Keratinocyte (primary cell): Measurements from ENCODE around the gene FOXJ2. TPM values are rescaled to one million over a fixed set of nuclear protein-coding genes. Genes with fewer than 3 reads are reported as not detected.

Experiments used
- DNase-seq: peaks from one replicate; pipeline ENCODE4 v3.0.0-alpha.2; 2011; ENCODE audit warnings: low read depth, missing footprints, low spot score
- FAIRE-seq: peaks from 2 replicates; lab custom pipeline; 2011; peaks lifted over from hg19 to GRCh38; lab: Jason Lieb, UNC
- H2AFZ ChIP-seq: 2 replicates; pipeline ENCODE4 v1.6.0; 2012; ENCODE audit warnings: low read length, control low read depth, inconsistent platforms; ENCODE audit not compliant: control insufficient read depth
- H3K27ac ChIP-seq: 2 replicates; pipeline ENCODE4 v1.5.1; 2011; ENCODE audit warnings: low read length; ENCODE audit not compliant: control insufficient read depth, insufficient read depth
- H3K27me3 ChIP-seq: 3 replicates; pipeline ENCODE4 v1.6.0; 2011; ENCODE audit warnings: low read length; ENCODE audit not compliant: control insufficient read depth, insufficient read depth; ENCODE audit errors: extremely low read depth
- H3K36me3 ChIP-seq, 2 experiments: 2 replicates in 1 of 2; 3 replicates in 1 of 2; pipeline ENCODE4 v1.5.1; 2011; ENCODE audit warnings: low read length in 2 of 2, mild to moderate bottlenecking in 1 of 2; ENCODE audit not compliant: control insufficient read depth in 2 of 2, insufficient read depth in 2 of 2; ENCODE audit errors: extremely low read depth in 1 of 2
- H3K4me1 ChIP-seq: 3 replicates; pipeline ENCODE4 v1.5.1; 2011; ENCODE audit warnings: low read length; ENCODE audit not compliant: control insufficient read depth, insufficient read depth; ENCODE audit errors: extremely low read depth
- H3K4me2 ChIP-seq: 3 replicates; pipeline ENCODE4 v1.6.0; 2011; ENCODE audit warnings: low read depth, low read length; ENCODE audit not compliant: control insufficient read depth, insufficient read depth; ENCODE audit errors: extremely low read depth
- H3K4me3 ChIP-seq, 3 experiments: fragments of 200-600 bp in 1 of 3; sonication (generic) in 1 of 3; 2 replicates in 2 of 3; 3 replicates in 1 of 3; pipeline ENCODE4 v1.5.1; 2011 to 2016; ENCODE audit warnings: low read length in 3 of 3, mild to moderate bottlenecking in 3 of 3, control low read depth in 2 of 3, inconsistent platforms in 1 of 3, low read depth in 1 of 3, mixed read lengths in 1 of 3, mixed run types in 1 of 3, moderate library complexity in 1 of 3; ENCODE audit not compliant: control insufficient read depth in 2 of 3, insufficient read depth in 2 of 3; ENCODE audit errors: extremely low read depth in 1 of 3
- H3K79me2 ChIP-seq: 2 replicates; pipeline ENCODE4 v1.6.0; 2012; ENCODE audit warnings: low read length; ENCODE audit not compliant: control insufficient read depth, insufficient read depth
- H3K9ac ChIP-seq: 3 replicates; pipeline ENCODE4 v1.6.0; 2011; ENCODE audit warnings: low read length; ENCODE audit not compliant: control insufficient read depth, insufficient read depth; ENCODE audit errors: extremely low read depth
- H3K9me1 ChIP-seq: 3 replicates; pipeline ENCODE4 v1.6.0; 2011; ENCODE audit warnings: low read length; ENCODE audit not compliant: control insufficient read depth, insufficient read depth; ENCODE audit errors: extremely low read depth
- H3K9me3 ChIP-seq: 2 replicates; pipeline ENCODE4 v1.5.1; 2012; ENCODE audit warnings: low read depth, low read length; ENCODE audit not compliant: control insufficient read depth
- H4K20me1 ChIP-seq: 3 replicates; pipeline ENCODE4 v1.6.0; 2011; ENCODE audit warnings: low read length; ENCODE audit not compliant: control insufficient read depth, insufficient read depth; ENCODE audit errors: extremely low read depth
- CTCF ChIP-seq, 3 experiments: IDR thresholded peaks in 1 of 3; conservative IDR thresholded peaks in 1 of 3; optimal IDR thresholded peaks in 1 of 3; 2 replicates in 2 of 3; 3 replicates in 1 of 3; pipeline versions ENCODE3 to v1.5.1; 2011; ENCODE audit warnings: low read length in 3 of 3, mild to moderate bottlenecking in 3 of 3, moderate library complexity in 2 of 3, control low read depth in 1 of 3, inconsistent platforms in 1 of 3; ENCODE audit not compliant: insufficient read depth in 2 of 3; ENCODE audit errors: extremely low read depth in 1 of 3
- EZH2 ChIP-seq: IDR thresholded peaks from one replicate; pipeline ENCODE4 v1.6.1; 2012; ENCODE audit warnings: inconsistent platforms, mild to moderate bottlenecking, low read length, moderate library complexity
- dilution Hi-C: fragments of 300-500 bp; cut with MboI; formaldehyde crosslinking; loops from one replicate; pipeline ENCODE4 v1.7.0; 2020; ENCODE audit warnings: low sequenced_read_pairs; ENCODE audit not compliant: extremely low pct_ligation_motif_present
- polyA plus RNA-seq, 5 experiments: library from polyadenylated mRNA; depleted of rRNA in 3 of 5; stranded (reverse) in 3 of 5; stranded (forward) in 1 of 5; unstranded in 1 of 5; fragments of >200 nt; gene quantifications; 1 replicate in 1 of 5; 2 replicates in 3 of 5; 3 replicates in 1 of 5; pipeline versions ENCODE4 v1.2.1 to v1.2.3, GENCODE V29; 2011 to 2012; ENCODE audit warnings: missing spikeins in 2 of 5, low read depth in 1 of 5, low replicate concordance in 1 of 5

The FOXJ2 gene
- polyA plus RNA-seq, 1 donor (not counting 4 experiments of a cell fraction or from before 2014, with no cell fraction given) = 4.2 TPM

- TF ChIP-seq CTCF (optimal IDR thresholded peaks at IDR 0.05 in 1 of 3, IDR thresholded peaks at IDR 0.05 in 1 of 3, conservative IDR thresholded peaks at IDR 0.05 in 1 of 3; ENCODE audit: extremely low read depth in 1 of 3, insufficient read depth in 2 of 3, low read length in 3 of 3) = no peak
- TF ChIP-seq EZH2 = no peak
- no peak for FAIRE-seq
- no peaks in the 10 kb centered on the region for H3K9me3 ChIP-seq
- no peaks in the 10 kb centered on the region for H3K9me1 ChIP-seq
- H3K27ac ChIP-seq = no peak overlapping the region
- no peaks in the 10 kb centered on the region for H3K79me2 ChIP-seq
- peaks cover 10% of the 10 kb centered on the region for H3K4me1 ChIP-seq
- H4K20me1 ChIP-seq = no peaks in the 10 kb centered on the region
- no peak overlapping the region for H3K9ac ChIP-seq
- no peaks in the 10 kb centered on the region for H3K36me3 ChIP-seq
- no peak for DNase-seq
- no peak overlapping the region for H3K4me3 ChIP-seq
- dilution Hi-C loops = no loop called here
- H3K4me2 ChIP-seq = no peak overlapping the region
- H3K27me3 ChIP-seq = no peaks in the 10 kb centered on the region
- no peak overlapping the region for H2AFZ ChIP-seq
These were observed 31.6 kb downstream of the FOXJ2 start for GRCh38 chr12:8064131-8064530.

GRCh38 chr12:8065991-8066594 is 33.6 kb downstream of the FOXJ2 start, which contains the start of gene C3AR1:
Gene C3AR1, minus strand, starts transcription at chr12:8066359. Its CDS starts 6,174 bp downstream, at chr12:8060185.
- no peak within 1 kb of the TSS for H3K27ac ChIP-seq
- H3K4me3 ChIP-seq = no peak within 1 kb of the TSS
- no peak for DNase-seq
- dilution Hi-C loops = no loop called here
- H3K4me1 ChIP-seq = peaks cover 10% of the 10 kb centered on the region
- H3K9me3 ChIP-seq = no peaks in the 10 kb centered on the region
- no peaks in the 10 kb centered on the region for H3K9me1 ChIP-seq
- peak within 1 kb of the TSS; percentile 63 for H2AFZ ChIP-seq
- no peaks in the 10 kb centered on the region for H3K36me3 ChIP-seq
- no peak within 1 kb of the TSS for H3K9ac ChIP-seq
- TF ChIP-seq EZH2 = no peak
- no peak for TF ChIP-seq CTCF (optimal IDR thresholded peaks at IDR 0.05 in 1 of 3, IDR thresholded peaks at IDR 0.05 in 1 of 3, conservative IDR thresholded peaks at IDR 0.05 in 1 of 3; ENCODE audit: extremely low read depth in 1 of 3, insufficient read depth in 2 of 3, low read length in 3 of 3)
- no peaks in the 10 kb centered on the region for H3K27me3 ChIP-seq
- peak within 1 kb of the TSS; percentile 45 for H3K4me2 ChIP-seq
- H4K20me1 ChIP-seq = no peaks in the 10 kb centered on the region
- H3K79me2 ChIP-seq = no peaks in the 10 kb centered on the region
- peak; percentile 93 for FAIRE-seq
